ENCODE data around the gene PGBD4. TPM values are rescaled to one million over a fixed set of nuclear protein-coding genes. Genes with fewer than 3 reads are reported as not detected.

Gene PGBD4
- total and polyA plus RNA-seq, 2 experiments from 2014 or later, result 0.75 to 1.7 TPM

DNA sequence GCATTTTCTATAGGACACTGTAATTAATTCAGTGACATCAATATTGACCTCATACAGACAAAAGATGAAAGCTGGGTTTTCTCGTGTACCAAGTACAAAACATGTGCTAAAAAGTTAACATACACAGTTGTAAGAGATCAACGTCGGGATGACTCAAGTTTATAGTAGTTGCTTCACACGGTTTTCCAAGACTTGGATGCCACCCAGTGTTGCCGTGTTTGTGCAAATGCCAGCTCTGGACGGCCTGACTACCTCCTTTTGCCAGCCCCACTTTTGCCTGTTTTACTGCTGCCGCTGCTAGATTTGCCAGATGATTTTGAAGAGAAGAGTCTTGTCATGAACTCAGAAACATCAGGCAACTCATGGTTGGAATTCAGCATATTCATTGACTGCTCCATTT lies 17.8 kb upstream of the PGBD4 start:
- WGBS, 2 experiments (ENCODE audit: low coverage in 1 of 2, low lambda C conversion rate in 2 of 2, missing lambda C conversion rate in 2 of 2), result 4 to 6% methylated on average over 7 of the region's 7 CpGs
- no peaks in the 10 kb centered on the region for H3K9me2 ChIP-seq (ENCODE audit: insufficient read depth)
- no peaks in the 10 kb centered on the region for H3K27me3 ChIP-seq (replicated peaks; ENCODE audit: insufficient read depth)
- peaks cover 21% of the 10 kb centered on the region for H3K36me3 ChIP-seq (ENCODE audit: low read depth)
- peak overlapping the region; percentile 50 for H3K27ac ChIP-seq
- no peaks in the 10 kb centered on the region for H3K9me3 ChIP-seq (ENCODE audit: low read depth)
- no peak overlapping the region for H2AFZ ChIP-seq
- TF ChIP-seq EZH2phosphoT487 (IDR thresholded peaks at IDR 0.05; ENCODE audit: insufficient read depth, low read depth), result no peak
- no peak for TF ChIP-seq EZH2 (IDR thresholded peaks at IDR 0.05; ENCODE audit: insufficient read depth, poor library complexity, severe bottlenecking)
- H3K4me1 ChIP-seq (ENCODE audit: insufficient read depth), result peaks cover 14% of the 10 kb centered on the region
- peaks cover 5% of the 10 kb centered on the region; the same call in 1 of the 2 replicates for H3K79me2 ChIP-seq (ENCODE audit: insufficient read depth)
- peak overlapping the region; percentile 22 for H3K4me2 ChIP-seq (ENCODE audit: unreplicated experiment)
- H3K4me3 ChIP-seq, result no peak overlapping the region
- H3K9ac ChIP-seq, result 0 out of 2 replicates have a peak overlapping the region, but pooled peaks have one; percentile 12
- peaks cover 30% of the 10 kb centered on the region for H3F3A ChIP-seq (ENCODE audit: insufficient read depth)
- no peaks in the 10 kb centered on the region for H4K20me1 ChIP-seq (ENCODE audit: insufficient read depth)
- in situ Hi-C loops (cut with MboI), result loop anchor here (25.0 kb wide), 1 partner anchor 503 kb away; the partner anchor contains the start of gene GOLGA8B
- DNase-seq, result peak; percentile 94

GRCh38 chr15:34085746-34086145 lies 16.1 kb upstream of the PGBD4 start:
- no peaks in the 10 kb centered on the region for H4K20me1 ChIP-seq (ENCODE audit: insufficient read depth)
- peaks cover 23% of the 10 kb centered on the region for H3K36me3 ChIP-seq (ENCODE audit: low read depth)
- H3K9ac ChIP-seq, result no peak overlapping the region
- no peaks in the 10 kb centered on the region for H3K9me3 ChIP-seq (ENCODE audit: low read depth)
- no peak overlapping the region for H2AFZ ChIP-seq
- in situ Hi-C loops (cut with MboI), result loop anchor here (25.0 kb wide), 1 partner anchor 502 kb away; the partner anchor contains the start of gene GOLGA8B
- peaks cover 19% of the 10 kb centered on the region for H3K79me2 ChIP-seq (ENCODE audit: insufficient read depth)
- H3K27me3 ChIP-seq (replicated peaks; ENCODE audit: insufficient read depth), result no peaks in the 10 kb centered on the region
- no peak for TF ChIP-seq EZH2 (IDR thresholded peaks at IDR 0.05; ENCODE audit: insufficient read depth, poor library complexity, severe bottlenecking)
- no peak for TF ChIP-seq EZH2phosphoT487 (IDR thresholded peaks at IDR 0.05; ENCODE audit: insufficient read depth, low read depth)
- peaks cover 14% of the 10 kb centered on the region for H3K4me1 ChIP-seq (ENCODE audit: insufficient read depth)
- no peak overlapping the region for H3K27ac ChIP-seq
- no peaks in the 10 kb centered on the region for H3K9me2 ChIP-seq (ENCODE audit: insufficient read depth)
- no peak overlapping the region for H3K4me3 ChIP-seq
- peaks cover 30% of the 10 kb centered on the region for H3F3A ChIP-seq (ENCODE audit: insufficient read depth)
- 66 to 69% methylated on average over 2 of the region's 2 CpGs for WGBS, 2 experiments (ENCODE audit: low coverage in 1 of 2, low lambda C conversion rate in 2 of 2, missing lambda C conversion rate in 2 of 2)
- no peak overlapping the region for H3K4me2 ChIP-seq (ENCODE audit: unreplicated experiment)
- peak; percentile 43 for DNase-seq

DNA sequence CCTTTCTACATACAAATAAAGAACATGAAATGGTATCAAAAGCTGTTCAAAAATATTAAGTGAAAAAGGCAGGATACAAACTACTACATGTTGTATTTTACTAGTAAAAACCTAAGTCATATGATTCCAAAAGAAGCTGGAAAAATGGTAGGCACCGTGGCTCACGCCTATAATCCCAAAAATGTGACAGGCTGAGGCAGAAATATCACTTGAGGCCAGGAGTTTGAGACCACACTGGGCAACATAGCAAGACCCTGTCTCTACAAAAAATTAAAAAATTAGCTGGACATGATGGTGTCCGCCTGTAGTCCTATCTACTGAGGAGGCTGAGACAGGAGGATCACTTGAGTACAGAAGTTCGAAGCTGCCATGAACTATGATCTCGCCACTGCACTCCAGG lies 2.0 kb upstream of the PGBD4 start:
- 89 to 90% methylated on average over 5 of the region's 5 CpGs for WGBS, 2 experiments (ENCODE audit: low coverage in 1 of 2, low lambda C conversion rate in 2 of 2, missing lambda C conversion rate in 2 of 2)
- Histone ChIP-seq H2AFZ (no peak overlapping the region), H4K20me1 (ENCODE audit: insufficient read depth) (no peaks in the 10 kb centered on the region), H3K27me3 (replicated peaks; ENCODE audit: insufficient read depth) (no peaks in the 10 kb centered on the region), H3K4me1 (ENCODE audit: insufficient read depth) (peaks cover 25% of the 10 kb centered on the region), H3K4me2 (ENCODE audit: unreplicated experiment) (peak overlapping the region; percentile 93), H3K36me3 (ENCODE audit: low read depth) (peaks cover 7% of the 10 kb centered on the region; the same call in 1 of the 2 replicates), H3K4me3 (peak overlapping the region; percentile 88), H3K9me3 (ENCODE audit: low read depth) (no peaks in the 10 kb centered on the region), H3K9ac (peak overlapping the region; percentile 96; the same call in 1 of the 2 replicates), H3K79me2 (ENCODE audit: insufficient read depth) (peaks cover 84% of the 10 kb centered on the region), H3F3A (ENCODE audit: insufficient read depth) (peaks cover 14% of the 10 kb centered on the region; the same call in 1 of the 2 replicates), H3K27ac (no peak overlapping the region), H3K9me2 (ENCODE audit: insufficient read depth) (no peaks in the 10 kb centered on the region)
- TF ChIP-seq EZH2phosphoT487 (IDR thresholded peaks at IDR 0.05; ENCODE audit: insufficient read depth, low read depth) (no peak), EZH2 (IDR thresholded peaks at IDR 0.05; ENCODE audit: insufficient read depth, poor library complexity, severe bottlenecking) (no peak)
- in situ Hi-C loops (cut with MboI), result loop anchor here (10.0 to 25.0 kb wide), 3 partner anchors 115 to 487 kb away; partner anchors contain the start of genes GOLGA8B, KATNBL1 and LPCAT4
- DNase-seq, result no peak

DNA sequence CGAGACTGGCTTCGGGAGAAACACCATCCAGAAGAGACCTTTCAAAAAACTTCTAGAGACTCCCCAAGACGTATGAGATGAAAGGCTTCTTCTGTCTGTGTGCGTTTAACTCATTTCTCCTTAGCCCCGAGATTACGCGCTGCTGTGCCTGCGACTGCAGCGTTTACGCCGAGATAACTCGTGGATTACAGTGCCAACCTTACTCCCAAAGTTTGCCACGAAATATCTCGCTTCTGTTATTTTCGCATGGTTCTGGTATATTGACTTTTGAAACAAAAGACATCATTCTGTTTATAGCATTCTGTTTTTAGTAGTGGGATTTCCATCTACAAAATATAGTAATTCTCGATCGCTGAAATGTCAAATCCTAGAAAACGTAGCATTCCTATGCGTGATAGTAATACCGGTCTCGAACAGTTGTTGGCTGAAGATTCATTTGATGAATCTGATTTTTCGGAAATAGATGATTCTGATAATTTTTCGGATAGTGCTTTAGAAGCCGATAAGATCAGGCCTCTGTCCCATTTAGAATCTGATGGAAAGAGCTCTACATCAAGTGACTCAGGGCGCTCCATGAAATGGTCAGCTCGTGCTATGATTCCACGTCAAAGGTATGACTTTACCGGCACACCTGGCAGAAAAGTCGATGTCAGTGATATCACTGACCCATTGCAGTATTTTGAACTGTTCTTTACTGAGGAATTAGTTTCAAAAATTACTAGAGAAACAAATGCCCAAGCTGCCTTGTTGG lies 467 bp downstream of the PGBD4 start:
- H3K9me3 ChIP-seq (ENCODE audit: low read depth), result no peaks in the 10 kb centered on the region
- H3K4me2 ChIP-seq (ENCODE audit: unreplicated experiment), result peak overlapping the region; percentile 97
- no peak for TF ChIP-seq EZH2 (IDR thresholded peaks at IDR 0.05; ENCODE audit: insufficient read depth, poor library complexity, severe bottlenecking)
- no peak for TF ChIP-seq EZH2phosphoT487 (IDR thresholded peaks at IDR 0.05; ENCODE audit: insufficient read depth, low read depth)
- in situ Hi-C loops (cut with MboI), result loop anchor here (10.0 to 25.0 kb wide), 2 partner anchors 112 to 260 kb away; partner anchors contain the start of genes KATNBL1 and LPCAT4
- H3K9me2 ChIP-seq (ENCODE audit: insufficient read depth), result no peaks in the 10 kb centered on the region
- peak; percentile 27 for DNase-seq
- peak overlapping the region; percentile 90 for H2AFZ ChIP-seq
- no peaks in the 10 kb centered on the region for H4K20me1 ChIP-seq (ENCODE audit: insufficient read depth)
- no peaks in the 10 kb centered on the region for H3K27me3 ChIP-seq (replicated peaks; ENCODE audit: insufficient read depth)
- peaks cover 25% of the 10 kb centered on the region for H3K4me1 ChIP-seq (ENCODE audit: insufficient read depth)
- H3K79me2 ChIP-seq (ENCODE audit: insufficient read depth), result peaks cover 60% of the 10 kb centered on the region
- H3K9ac ChIP-seq, result peak overlapping the region; percentile 96
- H3F3A ChIP-seq (ENCODE audit: insufficient read depth), result peaks cover 14% of the 10 kb centered on the region; the same call in 1 of the 2 replicates
- H3K27ac ChIP-seq, result peak overlapping the region; percentile 84
- WGBS, 2 experiments (ENCODE audit: low coverage in 1 of 2, low lambda C conversion rate in 2 of 2, missing lambda C conversion rate in 2 of 2), result 16% methylated on average over 29 of the region's 29 CpGs
- peak overlapping the region; percentile 88 for H3K4me3 ChIP-seq
- H3K36me3 ChIP-seq (ENCODE audit: low read depth), result no peaks in the 10 kb centered on the region

All from GM23248 (cell line).